HEK293 (cell line): ENCODE measurements around the gene CERS4.
"Not testable (repeated sequence)": the region's sequence is repeated elsewhere in the genome, so short reads cannot be mapped to it uniquely, and the experiment has no call there.

ENCODE experiments used
- CTCF ChIA-PET: fragments of 350-600 bp; formaldehyde crosslinking; extraction: SDS; loops from one replicate; lab custom pipeline; 2021; ENCODE audit warnings: antibody characterized with exemption; lab: Yijun Ruan, JAX
- POLR2A ChIA-PET: fragments of 300-600 bp; formaldehyde crosslinking; extraction: SDS; loops from one replicate; lab custom pipeline; 2020; ENCODE audit warnings: antibody characterized with exemption, inconsistent platforms; lab: Yijun Ruan, JAX
- H3K27ac ChIP-seq: fragments of 200-500 bp; sonication (Bioruptor generic); 2 replicates; pipeline ENCODE4 v1.5.1; 2014; ENCODE audit warnings: low read depth, low read length, control low read depth, inconsistent platforms; ENCODE audit errors: extremely low read depth
- H3K36me3 ChIP-seq, 2 experiments: fragments of 200-500 bp in 1 of 2; sonication (Bioruptor generic) in 1 of 2; 1 replicate in 1 of 2; 2 replicates in 1 of 2; pipeline ENCODE4 v1.5.1; 2014 to 2017; ENCODE audit warnings: inconsistent platforms in 2 of 2, low read length in 2 of 2; ENCODE audit not compliant: control insufficient read depth in 2 of 2, insufficient read depth in 1 of 2
- H3K4me1 ChIP-seq: fragments of 200-500 bp; sonication (Bioruptor generic); 2 replicates; pipeline ENCODE4 v1.5.1; 2014; ENCODE audit warnings: mild to moderate bottlenecking, low read length, inconsistent platforms; ENCODE audit not compliant: control insufficient read depth, insufficient read depth
- H3K4me3 ChIP-seq: 2 replicates; pipeline ENCODE4 v1.5.1; 2011; ENCODE audit warnings: low read depth, mild to moderate bottlenecking, control low read depth, low read length, moderate library complexity
- H3K9me3 ChIP-seq: fragments of 200-500 bp; sonication (Bioruptor generic); 2 replicates; pipeline ENCODE4 v1.5.1; 2014; ENCODE audit warnings: low read depth, low read length, inconsistent platforms; ENCODE audit not compliant: control insufficient read depth, insufficient read depth
- GLI4 ChIP-seq: fragments of 450-650 bp; formaldehyde crosslinking; IDR thresholded peaks from 2 replicates; pipeline ENCODE4 v1.5.1; 2016; ENCODE audit warnings: missing biosample characterization, missing genetic modification characterization
- KLF16 ChIP-seq: fragments of 450-650 bp; formaldehyde crosslinking; IDR thresholded peaks from 2 replicates; pipeline ENCODE4 v1.5.1; 2017; ENCODE audit warnings: missing biosample characterization, missing genetic modification characterization
- OSR2 ChIP-seq: fragments of 450-650 bp; formaldehyde crosslinking; IDR thresholded peaks from 2 replicates; pipeline ENCODE4 v1.5.1; 2016; ENCODE audit warnings: missing biosample characterization, missing genetic modification characterization
- RBAK ChIP-seq: fragments of 450-650 bp; formaldehyde crosslinking; IDR thresholded peaks from 2 replicates; pipeline ENCODE4 v1.5.1; 2016; ENCODE audit warnings: missing biosample characterization, missing genetic modification characterization
- ZBTB17 ChIP-seq: fragments of 450-650 bp; formaldehyde crosslinking; IDR thresholded peaks from 2 replicates; pipeline ENCODE4 v1.5.1; 2016; ENCODE audit warnings: missing biosample characterization, missing genetic modification characterization
- ZBTB8A ChIP-seq: fragments of 450-650 bp; formaldehyde crosslinking; IDR thresholded peaks from 2 replicates; pipeline ENCODE4 v1.5.1; 2016; ENCODE audit warnings: missing biosample characterization, missing genetic modification characterization
- ZNF121 ChIP-seq: fragments of 450-650 bp; formaldehyde crosslinking; IDR thresholded peaks from 2 replicates; pipeline ENCODE4 v1.5.1; 2016; ENCODE audit warnings: missing biosample characterization, missing genetic modification characterization
- ZNF138 ChIP-seq: fragments of 450-650 bp; formaldehyde crosslinking; IDR thresholded peaks from 2 replicates; pipeline ENCODE4 v1.5.1; 2016; ENCODE audit warnings: missing biosample characterization, missing genetic modification characterization, borderline replicate concordance
- ZNF239 ChIP-seq: fragments of 450-650 bp; formaldehyde crosslinking; IDR thresholded peaks from 2 replicates; pipeline ENCODE4 v1.5.1; 2016; ENCODE audit warnings: missing biosample characterization, missing genetic modification characterization
- ZNF530 ChIP-seq: fragments of 450-650 bp; formaldehyde crosslinking; IDR thresholded peaks from 2 replicates; pipeline ENCODE4 v1.5.1; 2016; ENCODE audit warnings: low read depth, missing biosample characterization, missing genetic modification characterization
- ZNF596 ChIP-seq: fragments of 450-650 bp; IDR thresholded peaks from 2 replicates; pipeline ENCODE4 v1.5.0; 2018; ENCODE audit warnings: missing biosample characterization, mild to moderate bottlenecking, missing genetic modification characterization, moderate library complexity
- ZNF791 ChIP-seq: fragments of 450-650 bp; formaldehyde crosslinking; IDR thresholded peaks from 2 replicates; pipeline ENCODE4 v1.5.1; 2016; ENCODE audit warnings: missing biosample characterization, missing genetic modification characterization
- ZSCAN16 ChIP-seq: fragments of 450-650 bp; formaldehyde crosslinking; IDR thresholded peaks from 2 replicates; pipeline ENCODE4 v1.5.1; 2016; ENCODE audit warnings: missing biosample characterization, missing genetic modification characterization
- ZSCAN23 ChIP-seq: fragments of 450-650 bp; formaldehyde crosslinking; IDR thresholded peaks from 2 replicates; pipeline ENCODE4 v1.5.1; 2016; ENCODE audit warnings: missing biosample characterization, missing genetic modification characterization
- TF ChIP-seq, protein P1 (sequence below): fragments of 450-650 bp; formaldehyde crosslinking; IDR thresholded peaks from 2 replicates; pipeline ENCODE4 v1.5.1; 2017; ENCODE audit warnings: missing biosample characterization, missing genetic modification characterization
- TF ChIP-seq, protein P2 (sequence below): fragments of 450-650 bp; formaldehyde crosslinking; IDR thresholded peaks from 2 replicates; pipeline ENCODE4 v1.5.1; 2016; ENCODE audit warnings: missing biosample characterization, missing genetic modification characterization
- TF ChIP-seq, protein P3 (sequence below): fragments of 450-650 bp; formaldehyde crosslinking; IDR thresholded peaks from 2 replicates; pipeline ENCODE4 v1.5.1; 2016; ENCODE audit warnings: missing biosample characterization, missing genetic modification characterization
- TF ChIP-seq, protein P4 (sequence below): fragments of 450-650 bp; formaldehyde crosslinking; IDR thresholded peaks from 2 replicates; pipeline ENCODE4 v1.5.1; 2016; ENCODE audit warnings: missing biosample characterization, missing genetic modification characterization, borderline replicate concordance
- TF ChIP-seq, protein P5 (sequence below): fragments of 450-650 bp; formaldehyde crosslinking; IDR thresholded peaks from 2 replicates; pipeline ENCODE4 v1.5.1; 2016; ENCODE audit warnings: missing biosample characterization, missing genetic modification characterization

The CERS4 gene

DNA sequence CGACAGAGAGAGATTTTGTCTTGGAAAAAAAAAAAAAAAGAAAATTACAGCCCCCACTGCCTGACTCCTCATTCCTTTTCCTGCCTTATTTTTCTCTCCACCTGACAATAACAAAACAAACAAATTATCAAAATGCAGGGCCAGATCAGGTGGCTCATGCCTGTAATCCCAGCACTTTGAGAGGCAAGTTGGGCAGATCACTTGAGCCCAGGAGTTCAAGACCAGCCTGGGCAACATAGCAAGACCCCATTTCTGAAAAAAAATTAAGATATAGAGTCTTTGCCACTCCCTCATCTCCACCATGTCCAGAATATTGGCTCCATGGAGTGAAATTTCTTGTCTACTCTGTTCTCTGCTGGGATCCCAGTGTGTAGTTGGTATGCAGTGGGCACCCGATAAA is 7.2 kb downstream of the CERS4 start:
- H3K4me3 ChIP-seq: no peak overlapping the region
- H3K36me3 ChIP-seq: peaks cover 0 to 6% of the 10 kb centered on the region in 2 experiments; a peak in 1 of 3 replicates
- TF ChIP-seq ZNF121 (tag by site-specific recombination): peak; percentile 59
- no peak for TF ChIP-seq OSR2 (tag by site-specific recombination)
- TF ChIP-seq ZBTB17 (tag by site-specific recombination): no peak
- TF ChIP-seq GLI4 (tag by site-specific recombination): no peak
- TF ChIP-seq RBAK (tag by site-specific recombination): no peak
- TF ChIP-seq, protein P1, sequence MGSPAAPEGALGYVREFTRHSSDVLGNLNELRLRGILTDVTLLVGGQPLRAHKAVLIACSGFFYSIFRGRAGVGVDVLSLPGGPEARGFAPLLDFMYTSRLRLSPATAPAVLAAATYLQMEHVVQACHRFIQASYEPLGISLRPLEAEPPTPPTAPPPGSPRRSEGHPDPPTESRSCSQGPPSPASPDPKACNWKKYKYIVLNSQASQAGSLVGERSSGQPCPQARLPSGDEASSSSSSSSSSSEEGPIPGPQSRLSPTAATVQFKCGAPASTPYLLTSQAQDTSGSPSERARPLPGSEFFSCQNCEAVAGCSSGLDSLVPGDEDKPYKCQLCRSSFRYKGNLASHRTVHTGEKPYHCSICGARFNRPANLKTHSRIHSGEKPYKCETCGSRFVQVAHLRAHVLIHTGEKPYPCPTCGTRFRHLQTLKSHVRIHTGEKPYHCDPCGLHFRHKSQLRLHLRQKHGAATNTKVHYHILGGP (tag by site-specific recombination): no peak
- TF ChIP-seq, protein P2, sequence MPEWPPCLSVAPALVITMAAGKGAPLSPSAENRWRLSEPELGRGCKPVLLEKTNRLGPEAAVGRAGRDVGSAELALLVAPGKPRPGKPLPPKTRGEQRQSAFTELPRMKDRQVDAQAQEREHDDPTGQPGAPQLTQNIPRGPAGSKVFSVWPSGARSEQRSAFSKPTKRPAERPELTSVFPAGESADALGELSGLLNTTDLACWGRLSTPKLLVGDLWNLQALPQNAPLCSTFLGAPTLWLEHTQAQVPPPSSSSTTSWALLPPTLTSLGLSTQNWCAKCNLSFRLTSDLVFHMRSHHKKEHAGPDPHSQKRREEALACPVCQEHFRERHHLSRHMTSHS: no peak
- TF ChIP-seq ZNF530: no peak
- ChIA-PET CTCF (interaction anchor here (0.6 kb wide), 1 partner anchor 51 kb away, joined by 3 read pairs; no protein-coding TSS in a partner anchor), POLR2A (no interaction called here)
- no peaks in the 10 kb centered on the region for H3K9me3 ChIP-seq
- H3K27ac ChIP-seq: no peak overlapping the region
- H3K4me1 ChIP-seq: no peaks in the 10 kb centered on the region

DNA sequence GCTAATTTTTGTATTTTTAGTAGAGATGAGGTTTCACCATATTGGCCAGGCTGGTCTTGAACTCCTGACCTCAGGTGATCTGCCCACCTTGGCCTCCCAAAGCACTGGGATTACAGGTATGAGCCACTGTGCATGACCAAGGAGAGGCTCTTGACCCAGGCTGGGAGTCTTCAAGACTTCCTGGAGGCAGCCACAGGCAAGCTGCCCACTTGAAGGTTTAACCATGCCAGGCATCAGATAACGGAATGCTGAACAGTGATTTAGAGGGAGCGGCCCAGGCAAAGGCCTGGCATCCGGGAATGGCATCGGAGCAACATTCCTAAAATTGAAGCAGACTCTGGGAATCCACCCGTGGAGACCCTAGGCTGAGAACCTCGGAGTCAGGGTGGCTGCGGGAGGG is 9.0 kb downstream of the CERS4 start:
- 0 out of 2 replicates have a peak, but pooled peaks have one; percentile 43 for TF ChIP-seq GLI4 (tag by site-specific recombination)
- H3K27ac ChIP-seq, H3K36me3 ChIP-seq, CTCF ChIA-PET, H3K9me3 ChIP-seq, H3K4me3 ChIP-seq, H3K4me1 ChIP-seq, POLR2A ChIA-PET: not testable (repeated sequence)

DNA sequence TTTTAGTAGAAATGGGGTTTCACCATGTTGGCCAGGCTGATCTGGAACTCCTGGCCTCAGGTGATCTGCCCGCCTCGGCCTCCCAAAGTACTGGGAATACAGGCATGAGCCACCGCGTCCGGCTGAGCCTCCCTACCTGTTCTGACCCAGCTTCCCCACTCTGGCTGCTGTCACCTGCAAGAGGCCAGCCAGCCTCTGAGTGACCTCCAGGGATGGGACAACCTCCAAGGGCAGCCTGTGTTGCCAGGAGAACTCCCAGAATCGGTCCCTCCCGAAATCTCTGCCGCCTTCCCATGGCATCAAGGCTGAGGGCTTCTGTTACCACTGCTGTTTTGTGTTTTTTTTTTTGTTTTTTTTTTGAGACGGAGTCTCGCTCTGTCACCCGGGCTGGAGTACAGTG is 11.3 kb downstream of the CERS4 start:
- H3K9me3 ChIP-seq: no peaks in the 10 kb centered on the region
- no peaks in the 10 kb centered on the region for H3K4me1 ChIP-seq
- H3K27ac ChIP-seq: no peak overlapping the region
- no peak overlapping the region for H3K4me3 ChIP-seq
- ChIA-PET POLR2A (no interaction called here), CTCF (no interaction called here)
- H3K36me3 ChIP-seq: no peaks in the 10 kb centered on the region
- TF ChIP-seq, protein P3, sequence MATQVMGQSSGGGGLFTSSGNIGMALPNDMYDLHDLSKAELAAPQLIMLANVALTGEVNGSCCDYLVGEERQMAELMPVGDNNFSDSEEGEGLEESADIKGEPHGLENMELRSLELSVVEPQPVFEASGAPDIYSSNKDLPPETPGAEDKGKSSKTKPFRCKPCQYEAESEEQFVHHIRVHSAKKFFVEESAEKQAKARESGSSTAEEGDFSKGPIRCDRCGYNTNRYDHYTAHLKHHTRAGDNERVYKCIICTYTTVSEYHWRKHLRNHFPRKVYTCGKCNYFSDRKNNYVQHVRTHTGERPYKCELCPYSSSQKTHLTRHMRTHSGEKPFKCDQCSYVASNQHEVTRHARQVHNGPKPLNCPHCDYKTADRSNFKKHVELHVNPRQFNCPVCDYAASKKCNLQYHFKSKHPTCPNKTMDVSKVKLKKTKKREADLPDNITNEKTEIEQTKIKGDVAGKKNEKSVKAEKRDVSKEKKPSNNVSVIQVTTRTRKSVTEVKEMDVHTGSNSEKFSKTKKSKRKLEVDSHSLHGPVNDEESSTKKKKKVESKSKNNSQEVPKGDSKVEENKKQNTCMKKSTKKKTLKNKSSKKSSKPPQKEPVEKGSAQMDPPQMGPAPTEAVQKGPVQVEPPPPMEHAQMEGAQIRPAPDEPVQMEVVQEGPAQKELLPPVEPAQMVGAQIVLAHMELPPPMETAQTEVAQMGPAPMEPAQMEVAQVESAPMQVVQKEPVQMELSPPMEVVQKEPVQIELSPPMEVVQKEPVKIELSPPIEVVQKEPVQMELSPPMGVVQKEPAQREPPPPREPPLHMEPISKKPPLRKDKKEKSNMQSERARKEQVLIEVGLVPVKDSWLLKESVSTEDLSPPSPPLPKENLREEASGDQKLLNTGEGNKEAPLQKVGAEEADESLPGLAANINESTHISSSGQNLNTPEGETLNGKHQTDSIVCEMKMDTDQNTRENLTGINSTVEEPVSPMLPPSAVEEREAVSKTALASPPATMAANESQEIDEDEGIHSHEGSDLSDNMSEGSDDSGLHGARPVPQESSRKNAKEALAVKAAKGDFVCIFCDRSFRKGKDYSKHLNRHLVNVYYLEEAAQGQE (tag by site-specific recombination): no peak
- TF ChIP-seq ZNF138 (tag by site-specific recombination) (no peak), ZNF596 (tag by site-specific recombination) (no peak), KLF16 (tag by site-specific recombination) (no peak), ZBTB8A (tag by site-specific recombination) (no peak), ZNF239 (no peak), RBAK (tag by site-specific recombination) (no peak), ZSCAN16 (tag by site-specific recombination) (no peak), ZNF791 (tag by site-specific recombination) (no peak), ZSCAN23 (tag by site-specific recombination) (no peak)
- TF ChIP-seq, protein P4, sequence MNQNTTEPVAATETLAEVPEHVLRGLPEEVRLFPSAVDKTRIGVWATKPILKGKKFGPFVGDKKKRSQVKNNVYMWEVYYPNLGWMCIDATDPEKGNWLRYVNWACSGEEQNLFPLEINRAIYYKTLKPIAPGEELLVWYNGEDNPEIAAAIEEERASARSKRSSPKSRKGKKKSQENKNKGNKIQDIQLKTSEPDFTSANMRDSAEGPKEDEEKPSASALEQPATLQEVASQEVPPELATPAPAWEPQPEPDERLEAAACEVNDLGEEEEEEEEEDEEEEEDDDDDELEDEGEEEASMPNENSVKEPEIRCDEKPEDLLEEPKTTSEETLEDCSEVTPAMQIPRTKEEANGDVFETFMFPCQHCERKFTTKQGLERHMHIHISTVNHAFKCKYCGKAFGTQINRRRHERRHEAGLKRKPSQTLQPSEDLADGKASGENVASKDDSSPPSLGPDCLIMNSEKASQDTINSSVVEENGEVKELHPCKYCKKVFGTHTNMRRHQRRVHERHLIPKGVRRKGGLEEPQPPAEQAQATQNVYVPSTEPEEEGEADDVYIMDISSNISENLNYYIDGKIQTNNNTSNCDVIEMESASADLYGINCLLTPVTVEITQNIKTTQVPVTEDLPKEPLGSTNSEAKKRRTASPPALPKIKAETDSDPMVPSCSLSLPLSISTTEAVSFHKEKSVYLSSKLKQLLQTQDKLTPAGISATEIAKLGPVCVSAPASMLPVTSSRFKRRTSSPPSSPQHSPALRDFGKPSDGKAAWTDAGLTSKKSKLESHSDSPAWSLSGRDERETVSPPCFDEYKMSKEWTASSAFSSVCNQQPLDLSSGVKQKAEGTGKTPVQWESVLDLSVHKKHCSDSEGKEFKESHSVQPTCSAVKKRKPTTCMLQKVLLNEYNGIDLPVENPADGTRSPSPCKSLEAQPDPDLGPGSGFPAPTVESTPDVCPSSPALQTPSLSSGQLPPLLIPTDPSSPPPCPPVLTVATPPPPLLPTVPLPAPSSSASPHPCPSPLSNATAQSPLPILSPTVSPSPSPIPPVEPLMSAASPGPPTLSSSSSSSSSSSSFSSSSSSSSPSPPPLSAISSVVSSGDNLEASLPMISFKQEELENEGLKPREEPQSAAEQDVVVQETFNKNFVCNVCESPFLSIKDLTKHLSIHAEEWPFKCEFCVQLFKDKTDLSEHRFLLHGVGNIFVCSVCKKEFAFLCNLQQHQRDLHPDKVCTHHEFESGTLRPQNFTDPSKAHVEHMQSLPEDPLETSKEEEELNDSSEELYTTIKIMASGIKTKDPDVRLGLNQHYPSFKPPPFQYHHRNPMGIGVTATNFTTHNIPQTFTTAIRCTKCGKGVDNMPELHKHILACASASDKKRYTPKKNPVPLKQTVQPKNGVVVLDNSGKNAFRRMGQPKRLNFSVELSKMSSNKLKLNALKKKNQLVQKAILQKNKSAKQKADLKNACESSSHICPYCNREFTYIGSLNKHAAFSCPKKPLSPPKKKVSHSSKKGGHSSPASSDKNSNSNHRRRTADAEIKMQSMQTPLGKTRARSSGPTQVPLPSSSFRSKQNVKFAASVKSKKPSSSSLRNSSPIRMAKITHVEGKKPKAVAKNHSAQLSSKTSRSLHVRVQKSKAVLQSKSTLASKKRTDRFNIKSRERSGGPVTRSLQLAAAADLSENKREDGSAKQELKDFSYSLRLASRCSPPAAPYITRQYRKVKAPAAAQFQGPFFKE (tag by site-specific recombination): no peak
- TF ChIP-seq, protein P5, sequence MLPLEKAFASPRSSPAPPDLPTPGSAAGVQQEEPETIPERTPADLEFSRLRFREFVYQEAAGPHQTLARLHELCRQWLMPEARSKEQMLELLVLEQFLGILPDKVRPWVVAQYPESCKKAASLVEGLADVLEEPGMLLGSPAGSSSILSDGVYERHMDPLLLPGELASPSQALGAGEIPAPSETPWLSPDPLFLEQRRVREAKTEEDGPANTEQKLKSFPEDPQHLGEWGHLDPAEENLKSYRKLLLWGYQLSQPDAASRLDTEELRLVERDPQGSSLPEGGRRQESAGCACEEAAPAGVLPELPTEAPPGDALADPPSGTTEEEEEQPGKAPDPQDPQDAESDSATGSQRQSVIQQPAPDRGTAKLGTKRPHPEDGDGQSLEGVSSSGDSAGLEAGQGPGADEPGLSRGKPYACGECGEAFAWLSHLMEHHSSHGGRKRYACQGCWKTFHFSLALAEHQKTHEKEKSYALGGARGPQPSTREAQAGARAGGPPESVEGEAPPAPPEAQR (tag by site-specific recombination): no peak
